Activated naive CD4-positive, alpha-beta T cell treated with anti-CD3 and anti-CD28 coated beads, Interleukin-2, amount 50 U/mL, for 24 hours (primary cell): ENCODE data around the gene CAPN5.

ENCODE experiments used
- H3K27ac Mint-ChIP-seq: one replicate; pipeline ENCODE4 v1.8.0; 2021; ENCODE audit warnings: mild to moderate bottlenecking, mixed read lengths
- H3K27me3 Mint-ChIP-seq: one replicate; pipeline ENCODE4 v1.8.0; 2021; ENCODE audit warnings: mixed read lengths
- H3K36me3 Mint-ChIP-seq: one replicate; pipeline ENCODE4 v1.8.0; 2021; ENCODE audit warnings: mixed read lengths
- H3K4me1 Mint-ChIP-seq: one replicate; pipeline ENCODE4 v1.8.0; 2021; ENCODE audit warnings: mixed read lengths
- H3K4me3 Mint-ChIP-seq: one replicate; pipeline ENCODE4 v1.8.0; 2021; ENCODE audit warnings: mild to moderate bottlenecking, mixed read lengths
- H3K9me3 Mint-ChIP-seq: one replicate; pipeline ENCODE4 v1.8.0; 2021; ENCODE audit warnings: mixed read lengths

Gene CAPN5

DNA sequence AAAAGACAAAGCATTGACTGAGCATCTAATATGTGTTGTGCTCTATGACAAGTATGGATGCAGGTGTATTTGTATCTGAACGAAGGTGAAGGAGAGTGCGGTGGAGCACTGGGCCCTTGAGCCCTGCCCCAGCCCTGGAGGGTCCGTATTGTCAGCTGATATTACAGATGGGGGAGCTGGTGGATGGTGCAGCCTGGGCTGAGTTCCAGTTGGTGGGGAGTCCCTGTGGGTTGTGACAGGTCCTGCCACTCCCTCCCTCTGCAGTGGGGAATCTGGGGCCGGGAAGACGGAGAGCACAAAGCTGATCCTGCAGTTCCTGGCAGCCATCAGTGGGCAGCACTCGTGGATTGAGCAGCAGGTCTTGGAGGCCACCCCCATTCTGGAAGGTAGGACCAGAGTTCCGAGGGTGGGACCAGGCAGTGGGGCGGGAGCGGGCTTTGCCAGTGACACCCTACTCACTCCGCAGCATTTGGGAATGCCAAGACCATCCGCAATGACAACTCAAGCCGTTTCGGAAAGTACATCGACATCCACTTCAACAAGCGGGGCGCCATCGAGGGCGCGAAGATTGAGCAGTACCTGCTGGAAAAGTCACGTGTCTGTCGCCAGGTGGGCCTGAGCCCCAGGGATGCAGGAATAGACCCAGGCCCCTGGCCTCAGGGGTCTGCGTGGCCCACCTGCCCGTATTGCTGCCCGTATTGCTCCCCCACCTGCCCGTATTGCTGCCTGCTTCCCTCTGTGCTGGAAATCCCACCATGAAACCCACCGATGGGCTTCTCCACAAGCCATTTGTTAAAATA lies 89.8 kb downstream of the CAPN5 start:
- Mint-ChIP-seq H3K9me3 (no peaks in the 10 kb centered on the region), H3K27ac (no peak overlapping the region)

DNA sequence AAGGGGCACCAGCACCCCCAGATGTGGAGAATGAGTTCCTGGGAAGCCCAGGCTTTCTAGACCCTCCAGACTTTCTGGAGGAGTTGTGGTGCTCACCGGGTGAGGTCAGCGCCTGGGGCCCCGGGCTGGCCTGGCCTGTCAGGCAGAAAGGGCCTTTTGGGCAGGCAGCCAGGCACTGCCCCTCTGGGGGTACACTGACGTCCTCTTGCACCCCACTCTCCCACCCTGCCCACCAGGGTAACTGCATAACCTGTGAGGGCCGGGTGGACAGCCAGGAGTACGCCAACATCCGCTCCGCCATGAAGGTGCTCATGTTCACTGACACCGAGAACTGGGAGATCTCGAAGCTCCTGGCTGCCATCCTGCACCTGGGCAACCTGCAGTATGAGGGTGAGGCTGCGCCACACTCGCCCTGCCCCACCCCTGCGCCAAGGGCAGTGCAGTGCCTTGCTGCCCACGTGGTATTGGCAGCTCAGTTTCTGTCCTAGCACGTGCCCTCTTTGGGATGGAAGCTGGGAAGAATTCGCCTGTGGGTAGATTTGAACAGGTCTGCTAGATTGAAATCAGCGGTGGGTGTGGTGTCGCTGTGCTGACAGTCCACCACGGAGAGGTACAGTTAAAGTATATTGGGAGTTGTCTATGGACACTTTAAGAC lies 91.4 kb downstream of the CAPN5 start:
- H3K4me1 Mint-ChIP-seq, result peaks cover under 1% of the 10 kb centered on the region
- H3K4me3 Mint-ChIP-seq, result no peak overlapping the region
- no peaks in the 10 kb centered on the region for H3K36me3 Mint-ChIP-seq
- H3K27me3 Mint-ChIP-seq, result no peaks in the 10 kb centered on the region
- no peaks in the 10 kb centered on the region for H3K9me3 Mint-ChIP-seq
- no peak overlapping the region for H3K27ac Mint-ChIP-seq

More for the DNA sequence above, 89.8 kb downstream of the CAPN5 start:
- Mint-ChIP-seq H3K4me1 (peaks cover 16% of the 10 kb centered on the region), H3K36me3 (no peaks in the 10 kb centered on the region), H3K4me3 (no peak overlapping the region), H3K27me3 (no peaks in the 10 kb centered on the region)

GRCh38 chr11:77159219-77159936 lies 92.6 kb downstream of the CAPN5 start:
- H3K9me3 Mint-ChIP-seq, result no peaks in the 10 kb centered on the region
- H3K27me3 Mint-ChIP-seq, result no peaks in the 10 kb centered on the region
- H3K4me1 Mint-ChIP-seq, result no peaks in the 10 kb centered on the region
- H3K4me3 Mint-ChIP-seq, result no peak overlapping the region
- H3K27ac Mint-ChIP-seq, result no peak overlapping the region
- no peaks in the 10 kb centered on the region for H3K36me3 Mint-ChIP-seq

GRCh38 chr11:77159937-77160495 lies 93.2 kb downstream of the CAPN5 start:
- Mint-ChIP-seq H3K9me3 (no peaks in the 10 kb centered on the region), H3K4me3 (no peak overlapping the region), H3K36me3 (no peaks in the 10 kb centered on the region), H3K4me1 (no peaks in the 10 kb centered on the region), H3K27ac (no peak overlapping the region), H3K27me3 (no peaks in the 10 kb centered on the region)

GRCh38 chr11:77163271-77163670 lies 96.5 kb downstream of the CAPN5 start:
- H3K27ac Mint-ChIP-seq, result no peak overlapping the region
- H3K9me3 Mint-ChIP-seq, result no peaks in the 10 kb centered on the region
- H3K4me1 Mint-ChIP-seq, result no peaks in the 10 kb centered on the region
- H3K4me3 Mint-ChIP-seq, result no peak overlapping the region
- no peaks in the 10 kb centered on the region for H3K27me3 Mint-ChIP-seq
- H3K36me3 Mint-ChIP-seq, result no peaks in the 10 kb centered on the region

GRCh38 chr11:77165066-77165465 lies 98.3 kb downstream of the CAPN5 start:
- Mint-ChIP-seq H3K4me1 (no peaks in the 10 kb centered on the region), H3K4me3 (no peak overlapping the region), H3K27me3 (no peaks in the 10 kb centered on the region), H3K36me3 (no peaks in the 10 kb centered on the region), H3K9me3 (no peaks in the 10 kb centered on the region), H3K27ac (no peak overlapping the region)

DNA sequence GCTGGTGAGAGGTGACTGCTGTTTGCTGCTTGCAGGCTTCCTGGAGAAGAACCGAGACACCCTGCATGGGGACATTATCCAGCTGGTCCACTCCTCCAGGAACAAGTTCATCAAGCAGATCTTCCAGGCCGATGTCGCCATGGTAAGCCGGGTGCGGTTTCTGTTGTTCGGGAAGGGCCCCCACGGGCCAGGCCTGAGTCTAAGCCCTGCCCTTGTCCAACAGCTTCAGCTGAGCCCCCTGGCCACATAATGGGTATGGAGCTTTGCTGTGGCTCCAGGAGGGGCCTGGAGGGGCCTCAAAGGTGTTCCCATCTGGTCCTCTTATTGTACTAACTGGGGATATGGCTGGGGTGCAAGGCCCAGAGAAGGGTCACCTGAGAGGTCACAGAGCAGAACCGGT lies 99.2 kb downstream of the CAPN5 start:
- Mint-ChIP-seq H3K4me3 (no peak overlapping the region), H3K27ac (no peak overlapping the region), H3K9me3 (no peaks in the 10 kb centered on the region), H3K4me1 (no peaks in the 10 kb centered on the region), H3K27me3 (no peaks in the 10 kb centered on the region), H3K36me3 (no peaks in the 10 kb centered on the region)

GRCh38 chr11:77167111-77167626 lies 100.4 kb downstream of the CAPN5 start:
- no peaks in the 10 kb centered on the region for H3K27me3 Mint-ChIP-seq
- H3K27ac Mint-ChIP-seq, result no peak overlapping the region
- no peaks in the 10 kb centered on the region for H3K36me3 Mint-ChIP-seq
- no peaks in the 10 kb centered on the region for H3K4me1 Mint-ChIP-seq
- H3K9me3 Mint-ChIP-seq, result no peaks in the 10 kb centered on the region
- H3K4me3 Mint-ChIP-seq, result no peak overlapping the region

DNA sequence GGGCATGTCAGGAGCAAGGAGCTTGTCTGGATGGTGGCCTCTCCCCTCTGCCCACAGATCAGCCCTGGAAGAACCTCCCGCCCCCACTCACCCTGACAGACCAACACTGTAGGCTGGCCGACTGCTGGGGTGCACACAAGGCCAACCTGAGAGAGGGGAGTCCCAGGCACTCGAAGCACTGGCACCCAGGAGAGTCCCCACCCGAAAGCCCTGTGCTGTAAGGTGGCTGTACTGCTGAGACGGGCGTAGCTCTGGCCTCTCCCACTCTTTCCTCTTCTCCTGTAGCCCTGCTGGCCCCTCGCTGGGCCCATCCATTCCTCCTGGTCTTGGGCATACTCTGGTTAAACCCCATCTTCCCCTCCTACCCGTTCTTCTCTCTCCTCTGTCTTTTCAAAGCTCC lies 101.0 kb downstream of the CAPN5 start:
- no peaks in the 10 kb centered on the region for H3K9me3 Mint-ChIP-seq
- H3K27ac Mint-ChIP-seq, result no peak overlapping the region
- H3K36me3 Mint-ChIP-seq, result no peaks in the 10 kb centered on the region
- no peak overlapping the region for H3K4me3 Mint-ChIP-seq
- H3K27me3 Mint-ChIP-seq, result no peaks in the 10 kb centered on the region
- no peaks in the 10 kb centered on the region for H3K4me1 Mint-ChIP-seq

DNA sequence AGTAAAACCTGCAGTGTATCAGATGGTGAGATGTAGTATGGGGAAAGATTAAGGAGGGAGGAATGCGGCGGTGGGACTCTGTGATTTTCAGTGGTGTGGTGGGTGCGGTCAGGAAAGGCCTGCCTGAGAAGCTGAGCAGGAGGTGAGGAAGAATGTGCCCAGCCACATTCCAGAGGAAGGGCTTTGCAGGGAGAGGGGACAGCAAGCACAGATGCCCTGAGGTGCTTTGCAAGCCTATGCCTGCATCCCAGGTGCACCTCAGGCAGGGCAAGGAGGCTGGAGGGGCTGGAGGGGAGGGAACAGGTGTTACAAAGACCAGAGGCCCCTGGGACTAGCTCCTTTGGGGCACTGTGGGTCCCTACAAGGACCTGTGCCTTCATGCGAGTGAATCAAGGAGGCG lies 103.3 kb downstream of the CAPN5 start:
- Mint-ChIP-seq H3K27me3 (no peaks in the 10 kb centered on the region), H3K4me1 (no peaks in the 10 kb centered on the region), H3K4me3 (no peak overlapping the region), H3K27ac (no peak overlapping the region), H3K9me3 (no peaks in the 10 kb centered on the region), H3K36me3 (no peaks in the 10 kb centered on the region)

DNA sequence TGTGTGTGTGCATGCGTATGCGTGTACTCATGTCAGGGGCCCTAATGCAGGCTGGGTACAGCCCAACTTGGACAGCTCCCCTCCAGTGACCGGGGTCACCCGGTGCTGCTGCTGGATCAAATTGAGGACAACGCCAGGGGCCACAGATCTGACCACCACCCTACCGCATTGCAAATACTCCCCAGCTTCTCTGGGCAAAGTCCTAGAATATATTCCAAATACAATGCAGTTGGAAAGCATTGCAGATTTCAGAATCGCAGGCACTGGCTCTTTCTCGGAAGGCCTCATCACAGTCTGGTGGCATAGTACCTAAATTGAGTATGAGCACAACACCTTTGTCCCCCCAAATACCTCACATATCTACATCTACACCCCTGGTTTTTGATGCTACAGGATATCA lies 104.5 kb downstream of the CAPN5 start:
- Mint-ChIP-seq H3K4me1 (no peaks in the 10 kb centered on the region), H3K36me3 (no peaks in the 10 kb centered on the region), H3K4me3 (no peak overlapping the region), H3K9me3 (no peaks in the 10 kb centered on the region), H3K27ac (no peak overlapping the region), H3K27me3 (no peaks in the 10 kb centered on the region)

- Mint-ChIP-seq H3K36me3 (no peaks in the 10 kb centered on the region), H3K27me3 (no peaks in the 10 kb centered on the region), H3K4me1 (no peaks in the 10 kb centered on the region), H3K9me3 (no peaks in the 10 kb centered on the region), H3K4me3 (no peak overlapping the region), H3K27ac (no peak overlapping the region)
Measured at GRCh38 chr11:77171885-77172665, 105.3 kb downstream of the CAPN5 start.

GRCh38 chr11:77172666-77172982 lies 105.9 kb downstream of the CAPN5 start:
- Mint-ChIP-seq H3K4me1 (no peaks in the 10 kb centered on the region), H3K4me3 (no peak overlapping the region), H3K9me3 (no peaks in the 10 kb centered on the region), H3K27ac (no peak overlapping the region), H3K27me3 (no peaks in the 10 kb centered on the region), H3K36me3 (no peaks in the 10 kb centered on the region)

GRCh38 chr11:77173494-77173893 lies 106.7 kb downstream of the CAPN5 start:
- Mint-ChIP-seq H3K9me3 (no peaks in the 10 kb centered on the region), H3K4me1 (no peaks in the 10 kb centered on the region), H3K4me3 (no peak overlapping the region), H3K27me3 (no peaks in the 10 kb centered on the region), H3K27ac (no peak overlapping the region), H3K36me3 (peaks cover 1% of the 10 kb centered on the region)

DNA sequence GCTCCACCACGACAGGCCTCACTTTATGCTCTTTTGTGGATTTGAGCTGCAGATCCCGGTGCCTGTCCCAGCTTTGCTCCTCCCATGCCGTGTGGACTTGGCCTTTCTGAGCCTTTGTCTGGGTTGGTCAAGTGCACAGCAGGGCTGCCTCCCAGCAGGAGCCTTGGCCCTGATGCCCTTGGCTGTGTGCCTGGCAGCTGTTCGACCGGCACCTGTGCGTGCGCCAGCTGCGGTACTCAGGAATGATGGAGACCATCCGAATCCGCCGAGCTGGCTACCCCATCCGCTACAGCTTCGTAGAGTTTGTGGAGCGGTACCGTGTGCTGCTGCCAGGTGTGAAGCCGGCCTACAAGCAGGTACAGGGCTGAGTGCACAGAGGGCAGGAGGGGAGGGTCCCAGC lies 107.8 kb downstream of the CAPN5 start:
- no peak overlapping the region for H3K27ac Mint-ChIP-seq
- H3K36me3 Mint-ChIP-seq, result peaks cover 1% of the 10 kb centered on the region
- no peaks in the 10 kb centered on the region for H3K27me3 Mint-ChIP-seq
- H3K4me1 Mint-ChIP-seq, result no peaks in the 10 kb centered on the region
- H3K4me3 Mint-ChIP-seq, result no peak overlapping the region
- no peaks in the 10 kb centered on the region for H3K9me3 Mint-ChIP-seq
